ENCODE measurements around the gene GAGE1. TPM values are rescaled to one million over a fixed set of nuclear protein-coding genes. Genes with fewer than 3 reads are reported as not detected.
"Not testable (repeated sequence)": the region's sequence is repeated elsewhere in the genome, so short reads cannot be mapped to it uniquely, and the experiment has no call there.

GAGE1 gene
- total RNA-seq = not detected in 2 replicates

- H3K9me3 Mint-ChIP-seq; DNase-seq (ENCODE audit: low spot score); H3K27ac Mint-ChIP-seq; H3K4me1 Mint-ChIP-seq (ENCODE audit: low read depth); H3K4me3 Mint-ChIP-seq; intact Hi-C loops (cut with micrococcal nuclease); H3K27me3 Mint-ChIP-seq (ENCODE audit: insufficient read depth); H3K36me3 Mint-ChIP-seq (ENCODE audit: low read depth): not testable (repeated sequence)
Measured at GRCh38 chrX:49598720-49599119, at the start of gene GAGE1. TSS of gene GAGE1 (plus strand) at chrX:49599020. CDS start at chrX:49600175, 1,155 bp downstream.

GRCh38 chrX:49550989-49551388 is 47.8 kb upstream of the GAGE1 start, which contains the start of gene GAGE12E:
TSS of gene GAGE12E (plus strand) at chrX:49551289. CDS start at chrX:49552444, 1,155 bp downstream.
- intact Hi-C loops (cut with micrococcal nuclease); H3K27ac Mint-ChIP-seq: not testable (repeated sequence)

GRCh38 chrX:49560542-49560941 is 38.3 kb upstream of the GAGE1 start, which contains the start of gene GAGE12F:
TSS of gene GAGE12F (plus strand) at chrX:49560842. CDS start at chrX:49561997, 1,155 bp downstream.
- H3K4me1 Mint-ChIP-seq (ENCODE audit: low read depth); H3K9me3 Mint-ChIP-seq; H3K27me3 Mint-ChIP-seq (ENCODE audit: insufficient read depth); intact Hi-C loops (cut with micrococcal nuclease); H3K36me3 Mint-ChIP-seq (ENCODE audit: low read depth); DNase-seq (ENCODE audit: low spot score); H3K4me3 Mint-ChIP-seq; H3K27ac Mint-ChIP-seq: not testable (repeated sequence)

More at GRCh38 chrX:49550989-49551388, 47.8 kb upstream of the GAGE1 start, which contains the start of gene GAGE12E:
- not testable (repeated sequence) for H3K36me3 Mint-ChIP-seq (ENCODE audit: low read depth); H3K9me3 Mint-ChIP-seq; H3K4me3 Mint-ChIP-seq; DNase-seq (ENCODE audit: low spot score); H3K27me3 Mint-ChIP-seq (ENCODE audit: insufficient read depth); H3K4me1 Mint-ChIP-seq (ENCODE audit: low read depth)

- not testable (repeated sequence) for H3K36me3 Mint-ChIP-seq (ENCODE audit: low read depth)
Measured at GRCh38 chrX:49568728-49569127, 30.1 kb upstream of the GAGE1 start.

GRCh38 chrX:49569152-49569551 is 29.7 kb upstream of the GAGE1 start:
- H3K4me3 Mint-ChIP-seq; H3K9me3 Mint-ChIP-seq; H3K36me3 Mint-ChIP-seq (ENCODE audit: low read depth); H3K4me1 Mint-ChIP-seq (ENCODE audit: low read depth); H3K27ac Mint-ChIP-seq; DNase-seq (ENCODE audit: low spot score); intact Hi-C loops (cut with micrococcal nuclease); H3K27me3 Mint-ChIP-seq (ENCODE audit: insufficient read depth): not testable (repeated sequence)

More at GRCh38 chrX:49568728-49569127, 30.1 kb upstream of the GAGE1 start:
- H3K27ac Mint-ChIP-seq; H3K27me3 Mint-ChIP-seq (ENCODE audit: insufficient read depth); H3K4me3 Mint-ChIP-seq; intact Hi-C loops (cut with micrococcal nuclease); DNase-seq (ENCODE audit: low spot score); H3K4me1 Mint-ChIP-seq (ENCODE audit: low read depth); H3K9me3 Mint-ChIP-seq: not testable (repeated sequence)

- DNase-seq (ENCODE audit: low spot score); H3K4me3 Mint-ChIP-seq; H3K4me1 Mint-ChIP-seq (ENCODE audit: low read depth); H3K36me3 Mint-ChIP-seq (ENCODE audit: low read depth); H3K27me3 Mint-ChIP-seq (ENCODE audit: insufficient read depth); H3K9me3 Mint-ChIP-seq; intact Hi-C loops (cut with micrococcal nuclease); H3K27ac Mint-ChIP-seq: not testable (repeated sequence)
Measured at GRCh38 chrX:49570100-49570499, 28.7 kb upstream of the GAGE1 start, which contains the start of gene GAGE12G. TSS of gene GAGE12G (plus strand) at chrX:49570400. CDS start at chrX:49571555, 1,155 bp downstream.

- H3K4me1 Mint-ChIP-seq (ENCODE audit: low read depth); H3K27ac Mint-ChIP-seq; intact Hi-C loops (cut with micrococcal nuclease); H3K27me3 Mint-ChIP-seq (ENCODE audit: insufficient read depth); H3K9me3 Mint-ChIP-seq; H3K36me3 Mint-ChIP-seq (ENCODE audit: low read depth); DNase-seq (ENCODE audit: low spot score); H3K4me3 Mint-ChIP-seq: not testable (repeated sequence)
Measured at GRCh38 chrX:49579649-49580048, 19.2 kb upstream of the GAGE1 start, which contains the start of gene GAGE12H. TSS of gene GAGE12H (plus strand) at chrX:49579949. CDS start at chrX:49581104, 1,155 bp downstream.

GRCh38 chrX:49589196-49589595 is 9.6 kb upstream of the GAGE1 start, which contains the start of gene GAGE2A:
TSS of gene GAGE2A (plus strand) at chrX:49589496. CDS start at chrX:49590651, 1,155 bp downstream.
- H3K4me1 Mint-ChIP-seq (ENCODE audit: low read depth); H3K36me3 Mint-ChIP-seq (ENCODE audit: low read depth); DNase-seq (ENCODE audit: low spot score); H3K9me3 Mint-ChIP-seq; H3K27me3 Mint-ChIP-seq (ENCODE audit: insufficient read depth); H3K4me3 Mint-ChIP-seq; intact Hi-C loops (cut with micrococcal nuclease); H3K27ac Mint-ChIP-seq: not testable (repeated sequence)

- DNase-seq (ENCODE audit: low spot score); H3K36me3 Mint-ChIP-seq (ENCODE audit: low read depth); H3K27me3 Mint-ChIP-seq (ENCODE audit: insufficient read depth): not testable (repeated sequence)
Measured at GRCh38 chrX:49589769-49590478, 8.9 kb upstream of the GAGE1 start.

GRCh38 chrX:49590488-49590887 is 8.3 kb upstream of the GAGE1 start:
- DNase-seq (ENCODE audit: low spot score); H3K9me3 Mint-ChIP-seq; H3K4me3 Mint-ChIP-seq; H3K27me3 Mint-ChIP-seq (ENCODE audit: insufficient read depth); intact Hi-C loops (cut with micrococcal nuclease); H3K4me1 Mint-ChIP-seq (ENCODE audit: low read depth); H3K27ac Mint-ChIP-seq; H3K36me3 Mint-ChIP-seq (ENCODE audit: low read depth): not testable (repeated sequence)

More at GRCh38 chrX:49589769-49590478, 8.9 kb upstream of the GAGE1 start:
- H3K4me1 Mint-ChIP-seq (ENCODE audit: low read depth); H3K9me3 Mint-ChIP-seq; H3K4me3 Mint-ChIP-seq; H3K27ac Mint-ChIP-seq; intact Hi-C loops (cut with micrococcal nuclease): not testable (repeated sequence)

- Mint-ChIP-seq H3K27ac (no peak overlapping the region), H3K9me3 (no peaks in the 10 kb centered on the region), H3K4me1 (ENCODE audit: low read depth) (no peaks in the 10 kb centered on the region), H3K36me3 (ENCODE audit: low read depth) (no peaks in the 10 kb centered on the region), H3K27me3 (ENCODE audit: insufficient read depth) (peaks cover 2% of the 10 kb centered on the region), H3K4me3 (no peak overlapping the region)
- intact Hi-C loops (cut with micrococcal nuclease) = no loop called here
- DNase-seq (ENCODE audit: low spot score) = no peak
Measured at GRCh38 chrX:49610718-49611310, 12.0 kb downstream of the GAGE1 start.

GRCh38 chrX:49618574-49618973 is 19.8 kb downstream of the GAGE1 start:
- intact Hi-C loops (cut with micrococcal nuclease) = no loop called here
- no peak for DNase-seq (ENCODE audit: low spot score)
- no peak overlapping the region for H3K27ac Mint-ChIP-seq
- no peaks in the 10 kb centered on the region for H3K36me3 Mint-ChIP-seq (ENCODE audit: low read depth)
- H3K4me3 Mint-ChIP-seq = no peak overlapping the region
- H3K4me1 Mint-ChIP-seq (ENCODE audit: low read depth) = no peaks in the 10 kb centered on the region
- no peaks in the 10 kb centered on the region for H3K9me3 Mint-ChIP-seq
- no peaks in the 10 kb centered on the region for H3K27me3 Mint-ChIP-seq (ENCODE audit: insufficient read depth)

GRCh38 chrX:49627086-49627777 is 28.4 kb downstream of the GAGE1 start:
- no peaks in the 10 kb centered on the region for H3K4me1 Mint-ChIP-seq (ENCODE audit: low read depth)
- no peak overlapping the region for H3K27ac Mint-ChIP-seq
- H3K27me3 Mint-ChIP-seq (ENCODE audit: insufficient read depth) = no peaks in the 10 kb centered on the region
- peaks cover 1% of the 10 kb centered on the region for H3K36me3 Mint-ChIP-seq (ENCODE audit: low read depth)
- H3K9me3 Mint-ChIP-seq = peaks cover 14% of the 10 kb centered on the region
- no peak for DNase-seq (ENCODE audit: low spot score)
- H3K4me3 Mint-ChIP-seq = no peak overlapping the region
- intact Hi-C loops (cut with micrococcal nuclease) = no loop called here
